Measurements from ENCODE around the gene TBL1X.

TBL1X gene

GRCh38 chrX:9677098-9677739, 212.4 kb downstream of the TBL1X start:
- DNase-seq = peak; percentile 90

GRCh38 chrX:9678215-9678965, 213.5 kb downstream of the TBL1X start:
- DNase-seq = no peak

- DNase-seq = no peak
Observed at GRCh38 chrX:9681011-9681410, 216.2 kb downstream of the TBL1X start.

- no peak for DNase-seq
Observed at GRCh38 chrX:9681422-9681821, 216.6 kb downstream of the TBL1X start.

- no peak for DNase-seq
Observed at GRCh38 chrX:9682456-9682855, 217.6 kb downstream of the TBL1X start.

GRCh38 chrX:9682861-9683260, 218.0 kb downstream of the TBL1X start:
- DNase-seq = no peak

GRCh38 chrX:9683350-9683749, 218.5 kb downstream of the TBL1X start:
- no peak for DNase-seq

- no peak for DNase-seq
Observed at GRCh38 chrX:9687899-9688298, 223.0 kb downstream of the TBL1X start.

- no peak for DNase-seq
Observed at GRCh38 chrX:9688833-9689232, 224.0 kb downstream of the TBL1X start.

GRCh38 chrX:9690046-9690445, 225.2 kb downstream of the TBL1X start:
- DNase-seq = no peak

- no peak for DNase-seq
Observed at GRCh38 chrX:9693307-9694001, 228.6 kb downstream of the TBL1X start.

GRCh38 chrX:9698576-9698975, 233.7 kb downstream of the TBL1X start:
- DNase-seq = no peak

GRCh38 chrX:9700555-9700954, 235.7 kb downstream of the TBL1X start:
- no peak for DNase-seq

GRCh38 chrX:9701790-9702189, 236.9 kb downstream of the TBL1X start:
- DNase-seq = no peak

- DNase-seq = no peak
Observed at GRCh38 chrX:9703406-9703805, 238.5 kb downstream of the TBL1X start.

GRCh38 chrX:9704876-9705465, 240.1 kb downstream of the TBL1X start:
- DNase-seq = no peak

- DNase-seq = no peak
Observed at GRCh38 chrX:9706421-9706820, 241.6 kb downstream of the TBL1X start.

GRCh38 chrX:9707306-9708033, 242.6 kb downstream of the TBL1X start:
- no peak for DNase-seq

- DNase-seq = no peak
Observed at GRCh38 chrX:9708086-9708485, 243.2 kb downstream of the TBL1X start.

GRCh38 chrX:9708923-9709553, 244.2 kb downstream of the TBL1X start:
- DNase-seq = peak; percentile 80

GRCh38 chrX:9710332-9710731, 245.5 kb downstream of the TBL1X start:
- no peak for DNase-seq

- no peak for DNase-seq
Observed at GRCh38 chrX:9717376-9717775, 252.5 kb downstream of the TBL1X start.

Measured in activated CD4-positive, alpha-beta T cell treated with anti-CD3 and anti-CD28 coated beads, Interleukin-2, amount 50 U/mL, for 16 hours (primary cell).